ENCODE data around the gene MYO10.

- TF ChIP-seq EZH2phosphoT487 (IDR thresholded peaks at IDR 0.05; ENCODE audit: low read depth, severe bottlenecking, unreplicated experiment), result no peak
- TF ChIP-seq CTCF (IDR thresholded peaks at IDR 0.05; ENCODE audit: poor library complexity), result no peak
- no peak for TF ChIP-seq EZH2 (IDR thresholded peaks at IDR 0.05; ENCODE audit: borderline replicate concordance)
Measured at GRCh38 chr5:16612007-16612406, 324.1 kb downstream of the MYO10 start.
